Measurements from ENCODE around the gene NFIB.

GRCh38 chr9:14077672-14078071 is 236.3 kb downstream of the NFIB start:
- no peak for TF ChIP-seq MYC (IDR thresholded peaks at IDR 0.05; ENCODE audit: insufficient read depth, insufficient read length, insufficient replicate concordance, low read length, severe bottlenecking)
- no peak for TF ChIP-seq TAF1 (IDR thresholded peaks at IDR 0.05; ENCODE audit: borderline replicate concordance, low read depth, low read length)
- no peak for TF ChIP-seq JUND (IDR thresholded peaks at IDR 0.05; ENCODE audit: low read depth, low read length)
- TF ChIP-seq EZH2 (IDR thresholded peaks at IDR 0.05; ENCODE audit: borderline replicate concordance, control insufficient read depth, low read depth, low read length): no peak
- no peak for TF ChIP-seq POLR2AphosphoS5 (IDR thresholded peaks at IDR 0.05; ENCODE audit: low read length)
- TF ChIP-seq CHD2 (IDR thresholded peaks at IDR 0.05; ENCODE audit: borderline replicate concordance, low read depth, low read length): no peak
- TF ChIP-seq CTCF (IDR thresholded peaks at IDR 0.05 in 2 of 3, conservative IDR thresholded peaks at IDR 0.05 in 1 of 3; ENCODE audit: control insufficient read depth in 2 of 3, extremely low read depth in 1 of 3, insufficient read depth in 1 of 3, low read depth in 3 of 3, low read length in 3 of 3): no peak
- TF ChIP-seq ATF3 (IDR thresholded peaks at IDR 0.05; ENCODE audit: borderline replicate concordance, extremely low read depth, low read depth, low read length): no peak
- no peak for TF ChIP-seq BCLAF1 (IDR thresholded peaks at IDR 0.05)

All from GM12878 (cell line).